ENCODE results near the gene HNRNPDL.

The HNRNPDL gene

GRCh38 chr4:82425478-82425877, 4.8 kb downstream of the HNRNPDL start:
- no peak for DNase-seq
- Histone ChIP-seq H3K9ac (ENCODE audit: low read length) (no peak overlapping the region), H3K27ac (ENCODE audit: low read depth, low read length) (no peak overlapping the region), H3K79me2 (ENCODE audit: control insufficient read depth, insufficient read depth, low read length, poor library complexity) (peaks cover 17% of the 10 kb centered on the region), H2AK5ac (ENCODE audit: low read length) (no peak overlapping the region), H3K4me1 (ENCODE audit: control insufficient read depth in 1 of 2, insufficient read depth in 2 of 2, low read length in 2 of 2) (peaks cover 0 to 3% of the 10 kb centered on the region in 2 experiments), H2AFZ (ENCODE audit: insufficient read depth, low read length, poor library complexity) (no peak overlapping the region), H2BK5ac (ENCODE audit: low read depth, low read length, poor library complexity) (no peak overlapping the region), H3K14ac (ENCODE audit: low read length) (no peak overlapping the region), H3K18ac (ENCODE audit: low read length) (no peak overlapping the region), H3K79me1 (ENCODE audit: low read length) (peaks cover 13% of the 10 kb centered on the region), H3K36me3 (ENCODE audit: control insufficient read depth in 1 of 2, insufficient read depth in 2 of 2, low read length in 2 of 2) (peaks cover 6 to 11% of the 10 kb centered on the region in 2 experiments), H2BK120ac (ENCODE audit: insufficient read depth, low read length, poor library complexity) (no peak overlapping the region), H3K4me3 (ENCODE audit: low read depth, low read length) (no peak overlapping the region), H3K9me3 (ENCODE audit: insufficient read depth, low read depth, low read length) (peaks cover 3% of the 10 kb centered on the region), H4K8ac (ENCODE audit: low read depth, low read length) (no peak overlapping the region), H3K4ac (ENCODE audit: low read depth, low read length) (no peak overlapping the region), H3K23ac (ENCODE audit: low read length) (no peak overlapping the region), H3K27me3 (ENCODE audit: insufficient read depth, low read length) (no peaks in the 10 kb centered on the region), H4K91ac (ENCODE audit: low read depth, low read length) (no peak overlapping the region), H2BK12ac (ENCODE audit: low read length) (no peak overlapping the region), H4K12ac (ENCODE audit: low read depth, low read length) (no peak overlapping the region), H3K4me2 (ENCODE audit: low read length) (no peak overlapping the region)
- WGBS (ENCODE audit: extremely low coverage, insufficient coverage, insufficient read length), result no CpG with 5 or more reads among the region's 10 CpGs

GRCh38 chr4:82423245-82424054, 6.8 kb downstream of the HNRNPDL start:
- H3K36me3 ChIP-seq (ENCODE audit: control insufficient read depth in 1 of 2, insufficient read depth in 2 of 2, low read length in 2 of 2), result peaks cover 6 to 11% of the 10 kb centered on the region in 2 experiments
- H3K9ac ChIP-seq (ENCODE audit: low read length), result no peak overlapping the region
- no peak overlapping the region for H3K4me2 ChIP-seq (ENCODE audit: low read length)
- no peak overlapping the region for H3K14ac ChIP-seq (ENCODE audit: low read length)
- H3K9me3 ChIP-seq (ENCODE audit: insufficient read depth, low read depth, low read length), result peaks cover 3% of the 10 kb centered on the region
- DNase-seq, result peak; percentile 40 to 79
- peaks cover 0 to 3% of the 10 kb centered on the region in 2 experiments for H3K4me1 ChIP-seq (ENCODE audit: control insufficient read depth in 1 of 2, insufficient read depth in 2 of 2, low read length in 2 of 2)
- H3K79me2 ChIP-seq (ENCODE audit: control insufficient read depth, insufficient read depth, low read length, poor library complexity), result peaks cover 4% of the 10 kb centered on the region
- H3K18ac ChIP-seq (ENCODE audit: low read length), result no peak overlapping the region
- H2BK5ac ChIP-seq (ENCODE audit: low read depth, low read length, poor library complexity), result no peak overlapping the region
- H3K79me1 ChIP-seq (ENCODE audit: low read length), result no peaks in the 10 kb centered on the region
- H3K4me3 ChIP-seq (ENCODE audit: low read depth, low read length), result no peak overlapping the region
- H4K91ac ChIP-seq (ENCODE audit: low read depth, low read length), result no peak overlapping the region
- H2BK120ac ChIP-seq (ENCODE audit: insufficient read depth, low read length, poor library complexity), result no peak overlapping the region
- H3K23ac ChIP-seq (ENCODE audit: low read length), result no peak overlapping the region
- H3K4ac ChIP-seq (ENCODE audit: low read depth, low read length), result no peak overlapping the region
- no peak overlapping the region for H3K27ac ChIP-seq (ENCODE audit: low read depth, low read length)
- H2AK5ac ChIP-seq (ENCODE audit: low read length), result no peak overlapping the region
- no peak overlapping the region for H4K12ac ChIP-seq (ENCODE audit: low read depth, low read length)
- 100% methylated on average over 1 of the region's 7 CpGs for WGBS (ENCODE audit: extremely low coverage, insufficient coverage, insufficient read length)
- H2AFZ ChIP-seq (ENCODE audit: insufficient read depth, low read length, poor library complexity), result no peak overlapping the region
- no peaks in the 10 kb centered on the region for H3K27me3 ChIP-seq (ENCODE audit: insufficient read depth, low read length)
- H4K8ac ChIP-seq (ENCODE audit: low read depth, low read length), result no peak overlapping the region
- H2BK12ac ChIP-seq (ENCODE audit: low read length), result no peak overlapping the region

GRCh38 chr4:82422616-82423015, 7.6 kb downstream of the HNRNPDL start:
- no peak overlapping the region for H2AFZ ChIP-seq (ENCODE audit: insufficient read depth, low read length, poor library complexity)
- peak in 1 of 2 donors; percentile 29 for DNase-seq
- no peak overlapping the region for H3K9ac ChIP-seq (ENCODE audit: low read length)
- no peak overlapping the region for H3K4ac ChIP-seq (ENCODE audit: low read depth, low read length)
- H2BK120ac ChIP-seq (ENCODE audit: insufficient read depth, low read length, poor library complexity), result no peak overlapping the region
- no peak overlapping the region for H3K23ac ChIP-seq (ENCODE audit: low read length)
- no peaks in the 10 kb centered on the region for H3K79me1 ChIP-seq (ENCODE audit: low read length)
- no peak overlapping the region for H2BK5ac ChIP-seq (ENCODE audit: low read depth, low read length, poor library complexity)
- H3K4me2 ChIP-seq (ENCODE audit: low read length), result no peak overlapping the region
- H3K9me3 ChIP-seq (ENCODE audit: insufficient read depth, low read depth, low read length), result peaks cover 3% of the 10 kb centered on the region
- H3K18ac ChIP-seq (ENCODE audit: low read length), result no peak overlapping the region
- no peak overlapping the region for H4K12ac ChIP-seq (ENCODE audit: low read depth, low read length)
- no peak overlapping the region for H2AK5ac ChIP-seq (ENCODE audit: low read length)
- H3K14ac ChIP-seq (ENCODE audit: low read length), result no peak overlapping the region
- H3K79me2 ChIP-seq (ENCODE audit: control insufficient read depth, insufficient read depth, low read length, poor library complexity), result peaks cover 3% of the 10 kb centered on the region
- H3K27me3 ChIP-seq (ENCODE audit: insufficient read depth, low read length), result no peaks in the 10 kb centered on the region
- H3K4me3 ChIP-seq (ENCODE audit: low read depth, low read length), result no peak overlapping the region
- H4K8ac ChIP-seq (ENCODE audit: low read depth, low read length), result no peak overlapping the region
- no peak overlapping the region for H3K27ac ChIP-seq (ENCODE audit: low read depth, low read length)
- no peak overlapping the region for H4K91ac ChIP-seq (ENCODE audit: low read depth, low read length)
- peaks cover 0 to 3% of the 10 kb centered on the region in 2 experiments for H3K4me1 ChIP-seq (ENCODE audit: control insufficient read depth in 1 of 2, insufficient read depth in 2 of 2, low read length in 2 of 2)
- peaks cover 6 to 11% of the 10 kb centered on the region in 2 experiments for H3K36me3 ChIP-seq (ENCODE audit: control insufficient read depth in 1 of 2, insufficient read depth in 2 of 2, low read length in 2 of 2)
- H2BK12ac ChIP-seq (ENCODE audit: low read length), result no peak overlapping the region
- WGBS (ENCODE audit: extremely low coverage, insufficient coverage, insufficient read length), result no CpG with 5 or more reads among the region's 5 CpGs

- Histone ChIP-seq H2AK5ac (ENCODE audit: low read length) (no peak overlapping the region), H3K4me2 (ENCODE audit: low read length) (no peak overlapping the region), H2AFZ (ENCODE audit: insufficient read depth, low read length, poor library complexity) (no peak overlapping the region), H3K9ac (ENCODE audit: low read length) (no peak overlapping the region), H3K4me1 (ENCODE audit: control insufficient read depth in 1 of 2, insufficient read depth in 2 of 2, low read length in 2 of 2) (peaks cover 0 to 2% of the 10 kb centered on the region in 2 experiments), H4K91ac (ENCODE audit: low read depth, low read length) (no peak overlapping the region), H3K27ac (ENCODE audit: low read depth, low read length) (no peak overlapping the region), H3K36me3 (ENCODE audit: control insufficient read depth in 1 of 2, insufficient read depth in 2 of 2, low read length in 2 of 2) (peaks cover 5 to 10% of the 10 kb centered on the region in 2 experiments), H2BK120ac (ENCODE audit: insufficient read depth, low read length, poor library complexity) (no peak overlapping the region), H2BK5ac (ENCODE audit: low read depth, low read length, poor library complexity) (no peak overlapping the region), H4K8ac (ENCODE audit: low read depth, low read length) (no peak overlapping the region), H2BK12ac (ENCODE audit: low read length) (no peak overlapping the region), H3K23ac (ENCODE audit: low read length) (no peak overlapping the region), H3K18ac (ENCODE audit: low read length) (no peak overlapping the region), H3K79me2 (ENCODE audit: control insufficient read depth, insufficient read depth, low read length, poor library complexity) (peaks cover 2% of the 10 kb centered on the region), H3K4me3 (ENCODE audit: low read depth, low read length) (no peak overlapping the region), H4K12ac (ENCODE audit: low read depth, low read length) (no peak overlapping the region), H3K4ac (ENCODE audit: low read depth, low read length) (no peak overlapping the region), H3K9me3 (ENCODE audit: insufficient read depth, low read depth, low read length) (peaks cover 3% of the 10 kb centered on the region), H3K14ac (ENCODE audit: low read length) (no peak overlapping the region), H3K27me3 (ENCODE audit: insufficient read depth, low read length) (no peaks in the 10 kb centered on the region), H3K79me1 (ENCODE audit: low read length) (no peaks in the 10 kb centered on the region)
- DNase-seq, result peak; percentile 47 to 52
- no CpG with 5 or more reads among the region's 13 CpGs for WGBS (ENCODE audit: extremely low coverage, insufficient coverage, insufficient read length)
Observed at GRCh38 chr4:82421796-82422560, 8.3 kb downstream of the HNRNPDL start.

Data from trophoblast cell (in vitro differentiated cells and primary cell).